Brain microvascular endothelial cell (primary cell): ENCODE measurements around the gene LDB2.
A peak's percentile ranks its signal among the peaks of the same experiment; 100 is the strongest.
"Not testable (repeated sequence)": the region's sequence is repeated elsewhere in the genome, so short reads cannot be mapped to it uniquely, and the experiment has no call there.

Experiments used
- DNase-seq: peaks from one replicate; pipeline ENCODE4 v3.0.0-alpha.2; 2020
- H3K27ac ChIP-seq: fragments of 250-450 bp; sonication (Bioruptor Pico); 2 replicates; pipeline ENCODE4 v1.5.1; 2020; ENCODE audit warnings: mild to moderate bottlenecking, moderate library complexity
- H3K27me3 ChIP-seq: fragments of 250-450 bp; sonication (Bioruptor Pico); replicated peaks from 2 replicates; pipeline ENCODE4 v1.5.1; 2020; ENCODE audit warnings: mild to moderate bottlenecking
- H3K36me3 ChIP-seq: fragments of 250-450 bp; sonication (Bioruptor Pico); replicated peaks from 2 replicates; pipeline ENCODE4 v1.5.1; 2020; ENCODE audit warnings: mild to moderate bottlenecking
- H3K4me3 ChIP-seq: 2 replicates; pipeline ENCODE4 v1.5.1; 2011; ENCODE audit warnings: low read depth, mild to moderate bottlenecking, control low read depth, low read length, moderate library complexity
- CTCF ChIP-seq: IDR thresholded peaks from 2 replicates; pipeline ENCODE4 v1.5.1; 2011; ENCODE audit warnings: low read depth, mild to moderate bottlenecking, moderate library complexity, low read length, control low read depth, inconsistent platforms; ENCODE audit errors: missing control alignments
- in situ Hi-C: cut with HindIII; loops from 2 replicates; pipeline ENCODE4 v1.10.0; 2017; ENCODE audit warnings: low sequenced_read_pairs, low pct_ligation_motif_present

LDB2 gene

GRCh38 chr4:16642897-16643296 is 255.5 kb downstream of the LDB2 start:
- H3K27ac ChIP-seq = no peak overlapping the region
- H3K27me3 ChIP-seq = no peaks in the 10 kb centered on the region
- no peak for DNase-seq
- no peak for TF ChIP-seq CTCF
- no peaks in the 10 kb centered on the region for H3K36me3 ChIP-seq
- in situ Hi-C loops = no loop called here
- no peak overlapping the region for H3K4me3 ChIP-seq

- DNase-seq = no peak
- Histone ChIP-seq H3K27ac (no peak overlapping the region), H3K4me3 (no peak overlapping the region), H3K27me3 (no peaks in the 10 kb centered on the region), H3K36me3 (no peaks in the 10 kb centered on the region)
- in situ Hi-C loops = no loop called here
- no peak for TF ChIP-seq CTCF
Measured at GRCh38 chr4:16641971-16642370, 256.5 kb downstream of the LDB2 start.

GRCh38 chr4:16636912-16637630 is 261.4 kb downstream of the LDB2 start:
- no peak for TF ChIP-seq CTCF
- no peaks in the 10 kb centered on the region for H3K27me3 ChIP-seq

GRCh38 chr4:16636304-16636703 is 262.1 kb downstream of the LDB2 start:
- Histone ChIP-seq H3K27me3 (no peaks in the 10 kb centered on the region), H3K4me3 (no peak overlapping the region), H3K27ac (no peak overlapping the region), H3K36me3 (no peaks in the 10 kb centered on the region)
- no peak for DNase-seq
- no peak for TF ChIP-seq CTCF
- in situ Hi-C loops = no loop called here

More at GRCh38 chr4:16636912-16637630, 261.4 kb downstream of the LDB2 start:
- Histone ChIP-seq H3K4me3 (no peak overlapping the region), H3K36me3 (no peaks in the 10 kb centered on the region), H3K27ac (no peak overlapping the region)
- in situ Hi-C loops = no loop called here
- DNase-seq = no peak

- TF ChIP-seq CTCF = peak; percentile 7
- not testable (repeated sequence) for H3K27me3 ChIP-seq, H3K27ac ChIP-seq
Measured at GRCh38 chr4:16629274-16629673, 269.2 kb downstream of the LDB2 start.

GRCh38 chr4:16628835-16629234 is 269.6 kb downstream of the LDB2 start:
- H3K4me3 ChIP-seq, H3K36me3 ChIP-seq, H3K27me3 ChIP-seq, H3K27ac ChIP-seq, in situ Hi-C loops, DNase-seq: not testable (repeated sequence)

More at GRCh38 chr4:16629274-16629673, 269.2 kb downstream of the LDB2 start:
- in situ Hi-C loops, H3K4me3 ChIP-seq, DNase-seq, H3K36me3 ChIP-seq: not testable (repeated sequence)
